NOMO-1 treated with DMSO at 0.1 percent for 48 hours (cell line): Measurements from ENCODE around the gene FMNL2.
A peak's percentile ranks its signal among the peaks of the same experiment; 100 is the strongest.

ENCODE experiments used
- DNase-seq: peaks from one replicate; lab custom pipeline; 2025; ENCODE audit not compliant: unreplicated experiment; lab: John Stamatoyannopoulos, UW

The FMNL2 gene

DNA sequence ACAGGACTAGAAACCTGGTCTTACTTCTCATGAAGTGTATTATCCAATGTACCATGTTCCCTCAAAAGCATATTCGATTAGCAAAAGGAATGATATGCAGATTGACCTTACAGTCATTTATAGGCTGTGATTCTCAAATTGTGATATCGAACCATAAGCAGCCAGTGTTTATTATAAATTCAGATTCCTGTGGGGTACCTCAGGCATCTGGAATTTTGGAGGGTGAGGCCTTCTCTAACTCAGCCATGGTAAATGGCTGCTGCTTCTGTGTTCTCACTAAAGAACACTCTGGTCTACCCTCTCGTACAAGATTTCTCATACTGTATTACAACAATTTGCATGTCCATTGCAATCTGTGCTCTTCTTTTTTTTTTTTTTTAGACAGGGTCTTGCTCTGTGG is 297.8 kb downstream of the FMNL2 start:
- DNase-seq = no peak

DNA sequence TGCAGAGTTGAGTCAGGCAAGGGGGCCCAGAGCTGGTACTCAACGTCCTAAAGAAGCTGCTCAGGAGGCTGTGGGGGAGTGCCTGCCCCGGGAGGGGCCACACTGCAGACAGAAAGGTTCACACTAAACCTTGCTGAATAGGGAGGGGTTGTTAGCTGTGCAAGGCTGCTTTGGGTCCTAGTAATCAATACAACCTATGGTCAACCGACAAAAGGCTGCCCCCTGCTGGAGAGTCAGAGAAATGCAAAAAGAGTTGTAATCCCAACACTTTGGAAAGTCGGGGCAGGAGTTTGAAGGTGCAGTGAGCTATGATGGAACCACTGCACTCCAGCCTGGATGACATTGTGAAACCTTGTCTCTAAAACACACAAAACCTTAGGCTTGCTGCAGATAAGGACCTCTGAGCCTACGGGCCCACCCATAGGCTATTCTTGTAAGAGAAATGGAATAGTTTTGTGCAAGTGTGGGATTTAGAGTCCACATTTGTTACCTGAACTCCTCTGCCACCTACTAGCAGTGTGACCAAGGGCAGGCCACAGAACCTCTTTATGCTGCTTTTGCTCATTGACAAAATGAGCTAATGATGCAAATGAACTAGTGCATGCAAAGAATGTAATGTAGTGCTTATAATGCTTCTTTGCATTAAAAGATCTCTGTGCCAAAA is 300.8 kb downstream of the FMNL2 start:
- peak; percentile 62 for DNase-seq

DNA sequence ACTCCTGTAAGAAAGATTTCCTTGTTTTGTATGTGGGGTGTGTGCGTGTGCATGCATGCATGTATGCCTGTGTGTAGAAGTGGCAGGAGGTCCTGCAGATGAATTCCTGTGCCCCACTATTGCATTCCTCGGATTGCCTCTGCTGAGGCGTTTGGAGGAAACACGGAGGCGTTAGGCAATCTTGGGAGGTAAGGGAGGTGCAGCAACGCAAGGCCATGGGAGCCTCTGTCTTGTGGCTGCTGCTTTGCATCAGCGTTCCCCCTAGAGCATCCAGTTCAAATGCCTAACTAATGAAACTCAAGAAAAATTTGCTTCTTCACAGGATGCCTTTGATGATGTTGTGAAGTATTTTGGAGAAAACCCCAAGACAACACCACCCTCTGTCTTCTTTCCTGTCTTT is 302.3 kb downstream of the FMNL2 start:
- DNase-seq = no peak

DNA sequence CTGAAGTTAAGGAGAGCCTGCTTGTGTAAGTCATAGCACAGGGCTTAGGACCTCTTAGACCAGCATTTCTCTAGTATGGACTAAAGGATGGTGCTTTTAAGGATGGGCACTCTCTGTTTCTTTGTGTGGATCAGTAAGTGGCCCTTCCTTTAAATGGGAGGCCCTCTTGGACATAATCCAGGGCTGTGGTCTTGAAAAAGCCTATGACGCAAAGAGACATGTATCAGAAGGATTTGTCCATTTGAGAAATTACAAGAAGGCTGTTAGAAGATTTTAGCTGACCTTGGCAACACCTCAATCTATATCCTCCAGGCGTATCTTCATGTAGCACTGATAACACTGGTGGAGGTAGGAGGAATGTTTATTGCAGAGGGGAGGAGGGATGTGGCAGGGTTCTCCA is 303.1 kb downstream of the FMNL2 start:
- no peak for DNase-seq

DNA sequence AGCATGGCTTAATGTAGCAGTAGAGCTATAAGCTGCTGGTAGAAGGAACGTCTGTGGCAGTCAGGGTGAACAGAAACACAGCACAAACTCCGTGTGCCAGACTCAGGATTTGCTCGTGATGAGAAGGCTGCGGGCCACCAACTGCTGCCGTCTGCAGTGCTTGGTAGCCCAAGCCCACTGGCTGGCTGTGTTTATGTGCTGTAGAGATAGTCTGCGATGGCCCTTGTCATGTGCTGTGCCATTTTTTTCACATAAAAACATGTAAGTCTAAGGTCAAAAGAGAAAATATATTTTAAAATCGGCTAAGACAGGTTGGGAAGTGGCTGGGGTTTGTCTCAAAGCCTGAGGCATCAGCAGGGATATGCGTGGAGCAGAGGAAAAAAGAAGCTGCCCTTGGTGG is 303.6 kb downstream of the FMNL2 start:
- no peak for DNase-seq

DNA sequence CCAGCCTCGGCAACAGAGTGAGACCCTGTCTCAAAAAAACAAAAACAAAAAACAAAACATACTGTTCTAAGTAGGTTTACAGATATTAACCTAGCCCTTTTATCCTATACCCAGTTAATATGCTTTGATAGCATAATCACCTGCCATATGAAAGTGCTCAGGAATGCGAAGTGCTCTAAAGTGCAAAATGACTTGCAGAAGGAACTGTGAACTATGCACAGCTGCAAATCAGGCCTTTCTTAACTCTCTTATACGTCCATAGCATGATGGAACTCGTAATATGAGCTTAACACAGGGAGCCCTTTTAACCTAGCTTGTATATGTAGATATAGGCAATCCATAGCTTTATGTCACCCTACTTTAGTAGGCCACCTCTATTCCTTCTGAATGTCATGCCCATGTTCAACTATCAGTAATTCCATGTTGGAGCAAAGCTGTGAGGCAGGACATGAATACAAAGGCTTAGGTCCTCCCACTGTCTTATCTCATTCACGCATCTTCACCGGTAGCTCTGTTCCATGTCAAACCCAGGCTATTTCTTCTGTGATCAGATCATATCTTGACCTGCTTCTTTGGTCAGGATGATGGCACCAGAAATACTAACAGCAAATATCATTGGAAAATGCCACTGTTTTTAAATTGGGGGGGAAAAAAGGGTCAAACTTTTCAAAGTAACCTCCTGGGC is 309.4 kb downstream of the FMNL2 start:
- no peak for DNase-seq

DNA sequence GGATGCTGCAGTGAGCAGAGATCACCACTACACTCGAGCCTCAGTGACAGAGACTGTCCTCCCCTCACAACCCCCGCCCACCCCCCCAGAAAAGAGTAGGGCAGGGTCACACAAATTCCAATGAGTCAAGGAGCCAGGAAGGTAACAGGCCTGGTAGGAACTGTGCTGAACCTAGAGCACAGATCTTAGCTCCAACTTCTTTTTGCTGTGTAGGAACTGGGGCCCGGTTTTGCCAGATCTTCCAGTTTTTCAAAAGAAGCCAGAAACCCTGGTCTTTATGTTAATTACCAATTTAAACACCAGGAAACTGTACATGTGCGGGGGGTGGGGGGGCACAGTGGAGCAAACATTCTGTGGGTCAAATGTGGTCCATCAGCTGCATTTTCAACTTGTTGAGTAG is 311.3 kb downstream of the FMNL2 start:
- DNase-seq = no peak

DNA sequence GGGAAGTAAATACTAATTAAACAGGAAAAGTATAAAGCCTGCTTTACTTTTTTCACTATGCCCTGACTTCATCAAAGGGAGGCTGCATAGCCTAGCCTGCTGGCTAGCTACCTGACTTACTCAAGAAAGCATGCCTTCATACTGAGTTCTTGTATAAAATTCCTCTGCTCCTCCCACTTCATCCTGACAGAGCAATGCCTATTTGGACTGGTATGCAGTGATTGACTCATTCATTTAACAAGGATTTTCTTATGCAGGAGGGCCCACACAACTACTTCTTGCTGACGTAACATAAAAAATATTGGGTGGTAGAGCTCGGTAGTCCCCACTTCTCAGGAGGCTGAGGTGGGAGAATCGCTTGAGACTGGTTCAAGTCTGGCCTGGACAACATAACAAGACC is 311.8 kb downstream of the FMNL2 start:
- DNase-seq = no peak

DNA sequence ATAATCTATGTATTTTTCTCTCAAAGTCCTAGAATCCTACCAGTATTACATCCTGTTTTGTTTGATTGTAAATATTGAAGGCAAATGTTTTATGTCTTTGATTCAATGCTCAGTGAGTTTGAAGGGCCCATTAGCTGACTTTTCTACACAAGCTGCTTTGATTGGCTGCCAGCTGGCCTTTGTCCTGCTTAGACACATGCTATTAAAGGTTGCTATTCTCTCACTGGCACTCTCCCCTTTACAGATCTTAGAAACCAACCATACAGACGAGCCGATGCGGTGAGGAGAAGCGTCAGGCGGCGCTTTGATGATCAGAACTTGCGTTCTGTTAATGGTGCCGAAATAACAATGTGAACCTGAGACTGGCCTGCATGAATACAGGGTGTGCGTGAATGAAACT is 312.6 kb downstream of the FMNL2 start:
- no peak for DNase-seq

DNA sequence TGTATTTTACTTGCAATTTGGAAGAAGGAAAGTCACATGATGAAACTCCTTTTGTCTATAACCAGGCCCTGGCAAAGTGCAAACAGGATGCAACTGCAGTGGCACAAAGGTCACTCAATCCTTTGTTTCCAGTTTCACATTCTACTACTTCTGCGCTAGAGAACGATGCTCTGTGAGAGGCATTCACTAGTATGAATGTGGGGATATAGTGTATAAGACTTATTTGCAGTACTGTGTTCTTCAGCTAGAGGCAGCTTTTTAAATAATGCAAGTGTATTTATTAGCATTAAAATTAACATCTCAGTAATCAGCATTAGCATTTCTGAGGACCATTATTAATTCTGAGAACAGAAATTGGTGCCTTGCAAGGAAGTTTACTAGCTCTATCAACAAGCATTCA is 313.4 kb downstream of the FMNL2 start:
- DNase-seq = no peak

DNA sequence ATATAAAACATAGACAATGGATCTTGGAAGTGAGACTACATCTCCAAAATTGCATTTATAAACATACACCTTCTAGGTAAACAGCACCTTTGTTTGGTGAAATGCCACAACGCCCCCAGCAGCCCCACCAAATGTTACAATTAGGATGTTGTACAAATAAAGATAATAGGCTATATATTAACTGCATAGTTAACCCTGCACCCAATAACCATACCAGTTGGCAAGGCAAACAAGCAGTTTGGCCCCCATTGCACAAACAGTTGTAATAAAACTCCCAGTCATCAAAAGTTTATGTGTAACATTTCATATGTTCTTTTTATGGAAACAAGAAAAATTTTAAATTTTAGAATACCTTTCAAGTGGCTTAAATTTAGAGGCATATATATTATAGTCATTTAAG is 315.0 kb downstream of the FMNL2 start:
- DNase-seq = no peak

DNA sequence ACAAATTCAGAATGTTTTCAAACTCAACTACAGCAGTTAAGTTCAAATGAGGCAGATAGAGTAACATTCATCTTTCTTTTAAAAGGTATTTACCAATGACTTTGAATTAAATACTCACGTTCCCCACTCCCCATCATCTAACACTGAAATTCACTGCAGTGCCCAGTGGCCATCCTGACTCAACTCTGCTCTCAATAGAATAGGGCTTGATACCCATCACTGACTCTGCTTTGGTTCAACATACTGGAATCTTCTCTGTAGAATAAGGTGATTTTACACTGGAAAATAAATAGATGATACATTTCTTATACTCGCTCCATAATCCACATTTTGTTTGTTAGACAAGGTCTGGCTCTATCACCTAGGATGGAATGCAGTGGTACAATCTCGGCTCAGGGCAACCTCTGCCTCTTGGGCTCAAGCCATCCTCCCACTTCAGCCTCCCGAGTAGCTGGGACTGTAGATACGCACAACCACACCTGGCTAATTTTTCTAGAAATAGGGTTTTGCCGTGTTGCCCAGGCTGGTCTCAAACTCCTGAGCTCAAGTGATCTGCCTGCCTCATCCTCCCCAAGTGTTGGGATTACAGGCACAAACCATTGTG is 315.9 kb downstream of the FMNL2 start:
- DNase-seq = no peak

DNA sequence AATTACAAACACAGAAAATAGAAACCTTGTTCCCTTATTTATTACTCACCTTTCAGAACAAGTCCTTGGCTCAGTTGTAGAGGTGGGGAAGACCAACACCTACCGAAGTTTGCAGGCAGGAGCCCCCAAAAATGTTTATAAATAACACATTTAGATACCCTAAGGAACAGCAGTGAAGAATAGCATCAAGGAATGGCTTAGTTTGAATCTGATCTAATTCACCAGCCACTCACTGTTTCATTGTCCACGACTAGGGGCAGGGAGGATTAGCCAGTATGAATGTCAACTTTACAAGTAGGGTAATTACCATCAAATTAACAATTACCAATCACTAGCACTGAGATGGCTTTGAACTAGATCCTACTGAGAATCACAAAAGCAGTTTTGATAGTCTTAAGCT is 316.9 kb downstream of the FMNL2 start:
- no peak for DNase-seq

DNA sequence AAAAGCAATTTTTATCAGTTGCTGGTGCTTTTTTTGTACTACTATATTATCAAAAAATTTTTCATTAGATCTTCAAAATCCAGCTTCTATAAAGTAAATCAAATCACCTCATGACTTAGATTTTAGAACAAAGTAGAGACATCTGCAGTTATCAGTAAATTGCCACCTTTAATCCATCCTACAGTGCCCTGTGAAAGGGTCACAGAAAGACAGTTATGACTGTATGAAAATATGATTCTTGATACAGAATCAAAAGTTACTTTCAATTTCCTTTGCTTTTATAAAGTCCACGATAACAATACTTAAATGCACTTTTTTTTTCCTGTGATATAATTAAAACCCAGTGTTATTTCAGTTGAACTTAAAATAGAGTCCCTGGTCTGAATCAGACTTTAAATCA is 320.9 kb downstream of the FMNL2 start:
- no peak for DNase-seq

DNA sequence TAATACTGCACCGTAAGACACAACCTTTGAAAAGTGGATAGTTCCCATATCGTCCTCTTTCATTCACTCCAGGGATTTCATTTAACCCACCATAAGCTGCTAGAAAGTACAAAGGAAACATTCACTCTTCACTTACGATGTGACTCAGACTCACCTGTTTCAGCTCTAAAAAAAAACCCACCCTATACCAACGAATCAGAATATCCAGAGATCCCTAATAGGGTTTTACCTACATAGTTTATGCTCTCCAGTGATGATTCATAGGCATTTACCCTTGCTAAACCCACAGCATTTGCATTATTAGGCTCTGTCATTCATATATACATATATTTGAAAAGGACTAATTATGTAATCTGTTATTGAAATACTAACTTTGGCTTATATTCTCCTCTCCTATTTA is 322.1 kb downstream of the FMNL2 start:
- DNase-seq = no peak

DNA sequence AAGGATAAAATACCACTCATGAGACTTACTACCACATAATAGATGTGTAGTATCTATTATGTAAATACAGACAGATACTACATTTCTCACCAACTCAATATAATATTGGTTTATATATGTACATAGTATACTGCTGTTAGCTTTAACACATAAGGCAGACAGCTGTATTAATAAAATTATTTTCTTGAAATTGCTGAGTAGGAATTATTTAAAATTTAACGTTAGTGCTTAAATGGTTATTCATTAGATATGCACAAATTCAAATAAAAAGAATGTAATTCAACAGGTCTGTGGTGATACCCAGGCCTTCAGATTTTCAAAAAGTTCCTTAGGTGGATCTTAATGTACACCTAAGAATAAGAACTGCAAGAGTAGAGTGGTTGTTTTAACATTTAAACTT is 323.2 kb downstream of the FMNL2 start:
- no peak for DNase-seq

DNA sequence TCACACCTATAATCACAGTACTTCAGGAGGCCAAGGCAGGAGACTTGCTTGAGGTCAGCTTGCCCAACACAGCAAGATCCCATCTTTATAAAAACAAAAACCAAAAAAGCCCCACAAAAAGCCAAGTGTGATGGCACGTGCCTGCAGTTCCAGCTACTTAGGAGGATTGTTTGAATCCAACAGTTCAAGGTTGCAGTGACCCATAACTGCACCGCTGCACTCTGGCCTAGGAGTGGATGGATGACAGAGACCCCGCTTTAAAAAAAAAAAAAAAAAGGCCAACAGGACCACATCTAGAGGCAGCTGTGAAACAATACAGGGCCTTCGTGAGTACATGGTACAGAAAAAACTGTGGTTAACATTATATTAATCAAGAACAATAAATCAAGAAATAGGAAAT is 326.1 kb downstream of the FMNL2 start:
- DNase-seq = no peak

DNA sequence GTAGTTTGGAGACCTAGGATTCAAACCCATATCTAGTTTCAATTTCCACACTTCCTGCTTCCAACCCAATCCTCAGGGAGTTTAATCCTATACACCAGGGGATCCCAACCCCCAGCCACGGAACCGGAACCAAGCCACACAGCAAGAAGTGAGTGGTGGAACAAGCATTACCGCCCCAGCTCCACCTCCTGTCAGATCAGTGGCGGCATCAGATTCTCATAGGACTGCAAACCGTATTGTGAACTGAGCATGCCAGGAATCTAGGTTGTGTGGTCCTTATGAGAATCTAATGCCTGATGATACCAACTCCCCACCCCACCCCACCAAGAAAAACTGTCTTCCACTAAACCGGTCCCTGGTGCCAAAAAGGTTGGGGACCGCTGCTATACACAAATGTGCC is 329.8 kb downstream of the FMNL2 start:
- DNase-seq = no peak

DNA sequence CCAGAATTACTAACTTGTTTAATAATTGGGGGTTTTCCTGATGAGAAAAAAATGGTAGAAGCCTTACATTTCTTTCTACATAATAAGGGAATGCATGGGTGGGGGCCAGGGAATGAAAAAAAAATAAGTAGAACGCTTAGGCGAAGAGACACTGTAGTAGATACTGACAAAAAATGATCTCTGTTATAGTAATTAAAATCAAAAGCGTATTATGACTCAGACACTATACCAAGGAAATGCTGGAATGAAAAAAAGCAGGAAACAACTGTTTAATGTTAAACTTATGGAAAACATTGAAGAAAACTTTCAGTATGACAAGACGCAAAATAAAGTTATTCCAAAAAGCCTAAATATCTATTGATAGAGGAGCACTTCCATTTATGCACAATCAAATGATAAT is 339.4 kb downstream of the FMNL2 start:
- DNase-seq = no peak

DNA sequence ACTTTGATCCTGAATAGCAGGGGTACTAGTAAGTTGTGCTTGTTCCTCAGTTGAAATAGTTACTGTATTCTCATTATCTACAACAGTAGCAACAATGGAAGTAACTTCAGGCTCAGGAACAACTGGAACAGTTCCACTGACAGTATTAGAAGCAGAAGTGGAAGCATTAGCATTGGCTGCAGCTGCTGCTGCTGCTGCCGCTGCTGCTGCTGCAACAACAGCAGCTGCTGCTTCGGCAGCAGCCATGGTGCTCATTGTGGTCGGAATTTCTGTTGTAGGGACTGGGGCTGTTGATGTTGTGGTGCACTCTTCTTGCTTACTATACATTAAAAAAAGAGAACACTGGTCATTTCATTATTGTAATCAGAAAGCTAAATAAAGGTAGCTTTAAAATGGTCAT is 341.5 kb downstream of the FMNL2 start:
- DNase-seq = no peak

DNA sequence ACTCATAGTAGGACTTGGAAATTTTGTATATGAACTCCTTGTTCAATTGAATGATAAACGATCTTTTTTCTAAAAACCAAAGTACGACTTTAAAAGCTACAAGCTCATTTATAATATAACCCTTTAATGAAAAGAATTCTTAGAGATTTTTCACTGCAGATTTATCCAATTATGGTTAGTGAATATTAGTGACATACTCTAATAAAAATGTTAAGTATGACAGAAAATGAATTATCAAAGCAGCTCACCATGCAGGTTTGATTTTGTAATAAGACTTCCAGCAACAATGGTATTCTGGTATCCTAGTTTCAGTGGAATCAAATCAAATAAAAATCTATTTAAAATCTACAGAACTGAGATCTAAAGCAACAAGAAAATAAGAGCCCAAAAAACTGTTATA is 343.8 kb downstream of the FMNL2 start:
- DNase-seq = no peak

DNA sequence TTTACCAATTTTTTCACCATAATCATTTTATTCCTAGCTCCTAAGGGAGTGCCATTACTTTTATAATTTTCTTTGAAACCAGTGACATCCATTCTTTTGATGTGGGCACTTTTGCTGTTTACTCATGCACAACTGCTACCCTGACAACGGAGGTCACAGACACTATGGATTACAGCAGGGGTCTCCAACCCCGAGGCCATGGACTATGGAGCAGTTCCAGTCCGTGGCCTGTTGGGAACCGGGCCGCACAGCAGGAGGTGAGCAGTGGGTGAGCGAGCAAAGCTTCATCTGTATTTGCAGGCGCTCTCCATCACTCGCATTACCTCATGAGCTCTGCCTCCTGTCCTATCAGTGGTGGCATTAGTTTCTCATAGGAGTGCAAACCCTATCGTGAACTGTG is 347.7 kb downstream of the FMNL2 start:
- DNase-seq = no peak

DNA sequence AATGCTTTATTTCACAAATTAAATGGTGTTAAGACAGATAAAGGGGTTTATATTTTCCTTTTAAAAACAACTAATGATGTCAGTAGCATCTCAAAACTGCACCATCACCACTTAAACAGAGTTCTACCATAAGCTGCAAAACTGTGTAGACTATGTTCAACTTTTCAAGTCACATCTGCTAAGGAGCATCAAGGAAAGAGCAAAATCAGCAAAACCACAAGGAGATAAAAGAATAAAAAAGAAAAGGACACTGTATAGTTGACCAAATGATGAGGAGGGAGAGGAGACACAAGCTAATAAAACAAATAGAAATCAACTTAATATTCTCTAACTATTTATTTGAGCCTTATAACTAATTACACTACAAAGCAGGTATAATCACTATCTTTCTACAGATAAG is 348.4 kb downstream of the FMNL2 start:
- DNase-seq = no peak
